Hepatocyte (in vitro differentiated cells): ENCODE data around the gene NXPE4. TPM values are rescaled to one million over a fixed set of nuclear protein-coding genes. Genes with fewer than 3 reads are reported as not detected.

ENCODE experiments used
- DNase-seq: peaks from one replicate; pipeline ENCODE4 v3.0.0-alpha.2; 2016; ENCODE audit warnings: low spot score
- H2AFZ ChIP-seq: fragments of 200-600 bp; sonication (generic); 2 replicates; pipeline ENCODE4 v1.6.0; 2016; ENCODE audit warnings: antibody characterized with exemption, mild to moderate bottlenecking
- H3K27ac ChIP-seq: fragments of 200-600 bp; sonication (generic); 2 replicates; pipeline ENCODE4 v1.5.1; 2016; ENCODE audit warnings: mild to moderate bottlenecking
- H3K27me3 ChIP-seq: fragments of 200-600 bp; sonication (generic); 2 replicates; pipeline ENCODE4 v1.6.1; 2016
- H3K36me3 ChIP-seq: fragments of 200-600 bp; sonication (generic); replicated peaks from 2 replicates; pipeline ENCODE4 v1.5.1; 2016; ENCODE audit warnings: low read depth; ENCODE audit not compliant: insufficient read depth
- H3K4me1 ChIP-seq: fragments of 200-600 bp; sonication (generic); 2 replicates; pipeline ENCODE4 v1.5.1; 2016; ENCODE audit warnings: mild to moderate bottlenecking, moderate library complexity; ENCODE audit not compliant: insufficient read depth
- H3K4me2 ChIP-seq: fragments of 200-600 bp; sonication (generic); 2 replicates; pipeline ENCODE4 v1.6.0; 2016
- H3K4me3 ChIP-seq: fragments of 200-600 bp; sonication (generic); 2 replicates; pipeline ENCODE4 v1.5.1; 2016; ENCODE audit warnings: mild to moderate bottlenecking
- H3K79me2 ChIP-seq: fragments of 200-600 bp; sonication (generic); 2 replicates; pipeline ENCODE4 v1.6.0; 2017; ENCODE audit warnings: mild to moderate bottlenecking
- H3K9me2 ChIP-seq: fragments of 200-600 bp; sonication (generic); replicated peaks from 2 replicates; pipeline ENCODE4 v1.6.0; 2017; ENCODE audit warnings: mild to moderate bottlenecking; ENCODE audit not compliant: insufficient read depth
- H3K9me3 ChIP-seq: fragments of 200-600 bp; sonication (generic); 2 replicates; pipeline ENCODE4 v1.5.1; 2016; ENCODE audit warnings: low read depth, mild to moderate bottlenecking
- H4K20me1 ChIP-seq: fragments of 200-600 bp; sonication (generic); 2 replicates; pipeline ENCODE4 v1.6.0; 2016; ENCODE audit warnings: mild to moderate bottlenecking; ENCODE audit not compliant: insufficient read depth, poor library complexity, severe bottlenecking
- EZH2 ChIP-seq: fragments of 200-600 bp; sonication (generic); IDR thresholded peaks from 2 replicates; pipeline ENCODE4 v1.6.1; 2016; ENCODE audit warnings: antibody characterized with exemption, mild to moderate bottlenecking, borderline replicate concordance
- EZH2phosphoT487 ChIP-seq: fragments of 200-600 bp; sonication (generic); IDR thresholded peaks from one replicate; pipeline ENCODE4 v1.6.1; 2018; ENCODE audit warnings: antibody characterized with exemption, mild to moderate bottlenecking, low read depth, moderate library complexity; ENCODE audit not compliant: unreplicated experiment, severe bottlenecking
- whole genome bisulfite sequencing: methylation state at CpG from one replicate; pipeline ENCODE4 v1.1.6; 2016; ENCODE audit warnings: low lambda C conversion rate; ENCODE audit errors: missing lambda C conversion rate; 5-methylcytosine and 5-hydroxymethylcytosine counted together
- polyA plus RNA-seq: library from polyadenylated mRNA; unstranded; fragments of >200 nt; fragmentation: Nextera tagmentation; extraction: Ambion mirVana; gene quantifications from 2 replicates; pipeline ENCODE4 v1.2.1, GENCODE V29; 2016
- total RNA-seq: library from RNA; depleted of rRNA; stranded (reverse); fragments of >200 nt; gene quantifications from 2 replicates; pipeline ENCODE4 v1.2.3, GENCODE V29; 2014
- TF ChIP-seq, protein P1 (sequence below): fragments of 200-600 bp; sonication (generic); IDR thresholded peaks from 2 replicates; pipeline ENCODE4 v1.5.1; 2016; ENCODE audit warnings: antibody characterized with exemption, mild to moderate bottlenecking; ENCODE audit not compliant: poor library complexity

NXPE4 gene
- total and polyA plus RNA-seq, 2 experiments from 2014 or later = 0.10 to 0.57 TPM

DNA sequence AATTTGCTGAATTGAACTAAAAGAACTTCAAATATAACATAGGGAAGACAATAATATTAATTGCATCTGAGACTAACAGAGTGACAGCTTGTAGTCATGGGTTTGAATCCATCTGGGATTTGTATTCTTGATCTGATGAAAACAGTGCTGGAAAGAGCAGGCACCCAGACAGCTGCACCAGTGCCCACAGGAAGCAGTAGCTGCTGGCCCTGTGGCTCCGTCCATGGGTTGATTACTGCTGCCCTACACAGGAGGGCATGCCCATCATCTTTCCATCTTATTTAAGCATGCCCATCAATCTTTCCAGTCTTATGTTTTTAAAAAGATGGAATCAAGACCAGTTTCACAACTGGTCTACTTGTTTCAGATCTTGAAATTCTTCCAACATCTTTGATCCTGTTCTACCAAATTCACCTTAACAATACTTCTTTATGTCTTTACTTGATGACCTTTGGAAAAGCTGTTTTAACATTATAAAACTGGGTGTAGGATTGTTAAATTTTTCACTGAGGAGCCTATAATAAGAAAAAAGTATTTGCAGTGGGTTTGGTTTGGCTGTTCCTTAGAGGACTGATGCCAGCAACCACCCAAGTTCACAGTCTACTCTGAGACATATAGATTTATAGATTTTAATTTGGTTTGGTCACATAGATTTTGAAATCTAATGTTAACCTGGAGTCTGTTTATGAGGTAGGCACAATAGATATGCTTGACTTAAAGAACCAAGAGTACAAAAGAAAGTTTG lies 761 bp upstream of the NXPE4 start:
- Histone ChIP-seq H3K9me3 (no peaks in the 10 kb centered on the region), H3K4me1 (no peaks in the 10 kb centered on the region), H3K4me3 (no peak overlapping the region), H3K27me3 (no peaks in the 10 kb centered on the region), H3K9me2 (no peaks in the 10 kb centered on the region), H2AFZ (no peak overlapping the region), H3K4me2 (no peak overlapping the region), H3K27ac (no peak overlapping the region), H4K20me1 (no peaks in the 10 kb centered on the region), H3K36me3 (no peaks in the 10 kb centered on the region), H3K79me2 (no peaks in the 10 kb centered on the region)
- no peak for DNase-seq
- 96% methylated on average over 1 of the region's 1 CpG for WGBS
- TF ChIP-seq EZH2 (no peak), EZH2phosphoT487 (no peak)
- TF ChIP-seq, protein P1, sequence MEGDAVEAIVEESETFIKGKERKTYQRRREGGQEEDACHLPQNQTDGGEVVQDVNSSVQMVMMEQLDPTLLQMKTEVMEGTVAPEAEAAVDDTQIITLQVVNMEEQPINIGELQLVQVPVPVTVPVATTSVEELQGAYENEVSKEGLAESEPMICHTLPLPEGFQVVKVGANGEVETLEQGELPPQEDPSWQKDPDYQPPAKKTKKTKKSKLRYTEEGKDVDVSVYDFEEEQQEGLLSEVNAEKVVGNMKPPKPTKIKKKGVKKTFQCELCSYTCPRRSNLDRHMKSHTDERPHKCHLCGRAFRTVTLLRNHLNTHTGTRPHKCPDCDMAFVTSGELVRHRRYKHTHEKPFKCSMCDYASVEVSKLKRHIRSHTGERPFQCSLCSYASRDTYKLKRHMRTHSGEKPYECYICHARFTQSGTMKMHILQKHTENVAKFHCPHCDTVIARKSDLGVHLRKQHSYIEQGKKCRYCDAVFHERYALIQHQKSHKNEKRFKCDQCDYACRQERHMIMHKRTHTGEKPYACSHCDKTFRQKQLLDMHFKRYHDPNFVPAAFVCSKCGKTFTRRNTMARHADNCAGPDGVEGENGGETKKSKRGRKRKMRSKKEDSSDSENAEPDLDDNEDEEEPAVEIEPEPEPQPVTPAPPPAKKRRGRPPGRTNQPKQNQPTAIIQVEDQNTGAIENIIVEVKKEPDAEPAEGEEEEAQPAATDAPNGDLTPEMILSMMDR = no peak

DNA sequence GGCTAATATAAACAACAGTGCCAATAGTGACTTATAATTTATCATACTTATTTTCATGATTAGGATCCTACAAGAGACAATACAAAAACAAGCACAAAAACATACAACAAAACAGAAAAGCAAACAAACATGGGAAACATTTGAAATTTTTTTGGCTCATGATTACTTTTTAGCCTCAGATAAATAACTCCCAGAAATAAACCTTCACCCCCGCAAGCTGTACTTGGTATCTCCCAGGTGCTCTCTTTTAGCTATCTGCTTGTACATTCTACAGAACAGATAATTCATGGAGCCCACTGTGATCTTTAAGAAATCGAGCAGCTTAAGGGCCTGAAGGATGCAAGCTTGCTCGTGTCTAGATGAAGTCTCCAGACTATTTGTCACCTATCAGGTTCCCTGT lies 883 bp downstream of the NXPE4 start:
- TF ChIP-seq, protein P1 = no peak
- Histone ChIP-seq H3K4me2 (no peak overlapping the region), H3K9me2 (no peaks in the 10 kb centered on the region), H3K27ac (no peak overlapping the region), H3K9me3 (no peaks in the 10 kb centered on the region), H3K4me1 (no peaks in the 10 kb centered on the region), H3K4me3 (no peak overlapping the region), H3K36me3 (no peaks in the 10 kb centered on the region), H4K20me1 (no peaks in the 10 kb centered on the region), H3K27me3 (no peaks in the 10 kb centered on the region), H2AFZ (no peak overlapping the region), H3K79me2 (no peaks in the 10 kb centered on the region)
- WGBS = 76% methylated on average over 3 of the region's 3 CpGs
- no peak for DNase-seq

DNA sequence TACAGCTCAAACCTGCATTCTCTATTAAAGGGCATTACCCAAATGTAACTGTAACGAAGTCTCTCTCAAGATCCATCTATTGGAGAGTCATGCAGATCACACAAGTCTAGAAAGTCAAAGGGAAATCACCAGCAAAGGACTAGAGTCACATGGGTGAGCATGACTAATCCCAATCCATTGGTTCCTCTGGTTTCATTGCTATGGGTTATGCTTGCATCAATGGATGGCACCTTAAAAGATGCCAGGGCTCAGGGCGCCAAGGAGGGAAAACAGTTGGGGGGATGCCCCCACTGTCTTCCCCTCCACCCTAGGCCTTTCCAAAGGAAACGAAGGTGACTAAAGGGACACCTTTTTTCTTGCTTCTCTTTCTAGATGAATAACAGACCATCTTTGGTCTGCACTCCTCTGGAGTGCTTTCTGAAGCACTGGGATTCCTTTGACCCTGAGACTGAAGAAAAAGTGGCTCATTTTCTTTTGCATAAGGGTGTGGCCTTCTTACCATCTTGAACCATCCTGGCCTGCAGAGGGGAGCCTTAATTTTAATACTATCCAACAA lies 8.1 kb downstream of the NXPE4 start:
- Histone ChIP-seq H4K20me1 (no peaks in the 10 kb centered on the region), H3K9me2 (no peaks in the 10 kb centered on the region), H3K27me3 (no peaks in the 10 kb centered on the region), H3K4me3 (no peak overlapping the region), H3K27ac (no peak overlapping the region), H3K4me1 (no peaks in the 10 kb centered on the region), H3K36me3 (no peaks in the 10 kb centered on the region), H3K4me2 (no peak overlapping the region), H2AFZ (no peak overlapping the region), H3K9me3 (peaks cover 4% of the 10 kb centered on the region), H3K79me2 (no peaks in the 10 kb centered on the region)
- TF ChIP-seq, protein P1 = no peak
- no peak for TF ChIP-seq EZH2
- no peak for TF ChIP-seq EZH2phosphoT487
- 83% methylated on average over 3 of the region's 3 CpGs for WGBS
- DNase-seq = no peak
